K562 (cell line): Measurements from ENCODE around the gene NTN3. TPM values are rescaled to one million over a fixed set of nuclear protein-coding genes. Genes with fewer than 3 reads are reported as not detected.

ENCODE experiments used
- C11orf30 ChIP-seq: fragments of 450-650 bp; IDR thresholded peaks from 2 replicates; pipeline ENCODE4 v1.6.1; 2016; ENCODE audit warnings: low read depth, mild to moderate bottlenecking
- CCNT2 ChIP-seq: IDR thresholded peaks from 2 replicates; pipeline ENCODE4 v1.6.1; 2011; ENCODE audit warnings: borderline replicate concordance, low read depth, mild to moderate bottlenecking, moderate library complexity, mixed read lengths, low read length; ENCODE audit not compliant: insufficient read length; ENCODE audit errors: extremely low read depth
- CHD1 ChIP-seq: fragments of 200-600 bp; sonication (generic); IDR thresholded peaks from one replicate; pipeline ENCODE4 v1.6.1; 2012; ENCODE audit warnings: mild to moderate bottlenecking, moderate library complexity, low read length, inconsistent platforms
- ESRRA ChIP-seq: fragments of 450-650 bp; IDR thresholded peaks from 2 replicates; pipeline ENCODE4 v1.6.1; 2014; ENCODE audit warnings: low read depth, mild to moderate bottlenecking, moderate library complexity, borderline replicate concordance
- KHSRP ChIP-seq: fragments of 450-650 bp; IDR thresholded peaks from 2 replicates; pipeline ENCODE4 v1.6.1; 2017
- SREBF1 ChIP-seq: fragments of 150-350 bp; IDR thresholded peaks from 2 replicates; pipeline ENCODE4 v1.6.1; 2014; ENCODE audit warnings: antibody characterized with exemption, low read depth, low read length, borderline replicate concordance
- STAG1 ChIP-seq: sonication (generic); formaldehyde crosslinking; IDR thresholded peaks from 2 replicates; pipeline ENCODE4 v1.5.0; 2020; ENCODE audit warnings: missing genetic modification reagents, borderline replicate concordance
- USF2 ChIP-seq: sonication (generic); formaldehyde crosslinking; IDR thresholded peaks from 2 replicates; pipeline ENCODE4 v1.5.0; 2020; ENCODE audit warnings: missing genetic modification reagents
- ZNF707 ChIP-seq: fragments of 250-450 bp; sonication (Bioruptor Pico); conservative IDR thresholded peaks from 2 replicates; pipeline ENCODE4 v1.8.0; 2022; ENCODE audit warnings: inconsistent platforms, mild to moderate bottlenecking, moderate library complexity
- polyA plus RNA-seq, 8 experiments: library from polyadenylated mRNA; depleted of rRNA in 4 of 8; stranded (reverse) in 5 of 8; unstranded in 3 of 8; fragments of >200 nt; fragmentation: Nextera tagmentation in 2 of 8; fragmentation: Illumina TruSeq in 1 of 8; extraction: Ambion mirVana in 2 of 8; extraction: Trizol in 1 of 8; gene quantifications; 2 replicates each; pipeline versions ENCODE4 v1.2.1 to v1.2.3, GENCODE V29; 2011 to 2014; ENCODE audit warnings: inconsistent platforms in 1 of 8, missing spikeins in 1 of 8
- total RNA-seq, 7 experiments: library from RNA; depleted of rRNA in 6 of 7; stranded (reverse); fragments of >200 nt in 6 of 7; fragmentation: Illumina TruSeq in 2 of 7; extraction: Trizol in 2 of 7; gene quantifications; 2 replicates each; pipeline versions ENCODE4 v1.2.1 to v1.2.3, GENCODE V29; 2011 to 2021; ENCODE audit warnings: low replicate concordance in 1 of 7
- TF ChIP-seq, protein P1 (sequence below): fragments of 250-450 bp; sonication (Bioruptor Pico); IDR thresholded peaks from 2 replicates; pipeline ENCODE4 v1.8.0; 2022; ENCODE audit warnings: inconsistent platforms
- TF ChIP-seq, protein P2 (sequence below): fragments of 250-450 bp; sonication (Bioruptor Pico); IDR thresholded peaks from 2 replicates; pipeline ENCODE4 v1.5.0; 2021

Gene NTN3
- total and polyA plus RNA-seq, 9 of the 15 experiments (the other 6 are each of a cell fraction or from before 2014, with no cell fraction given): not detected

DNA sequence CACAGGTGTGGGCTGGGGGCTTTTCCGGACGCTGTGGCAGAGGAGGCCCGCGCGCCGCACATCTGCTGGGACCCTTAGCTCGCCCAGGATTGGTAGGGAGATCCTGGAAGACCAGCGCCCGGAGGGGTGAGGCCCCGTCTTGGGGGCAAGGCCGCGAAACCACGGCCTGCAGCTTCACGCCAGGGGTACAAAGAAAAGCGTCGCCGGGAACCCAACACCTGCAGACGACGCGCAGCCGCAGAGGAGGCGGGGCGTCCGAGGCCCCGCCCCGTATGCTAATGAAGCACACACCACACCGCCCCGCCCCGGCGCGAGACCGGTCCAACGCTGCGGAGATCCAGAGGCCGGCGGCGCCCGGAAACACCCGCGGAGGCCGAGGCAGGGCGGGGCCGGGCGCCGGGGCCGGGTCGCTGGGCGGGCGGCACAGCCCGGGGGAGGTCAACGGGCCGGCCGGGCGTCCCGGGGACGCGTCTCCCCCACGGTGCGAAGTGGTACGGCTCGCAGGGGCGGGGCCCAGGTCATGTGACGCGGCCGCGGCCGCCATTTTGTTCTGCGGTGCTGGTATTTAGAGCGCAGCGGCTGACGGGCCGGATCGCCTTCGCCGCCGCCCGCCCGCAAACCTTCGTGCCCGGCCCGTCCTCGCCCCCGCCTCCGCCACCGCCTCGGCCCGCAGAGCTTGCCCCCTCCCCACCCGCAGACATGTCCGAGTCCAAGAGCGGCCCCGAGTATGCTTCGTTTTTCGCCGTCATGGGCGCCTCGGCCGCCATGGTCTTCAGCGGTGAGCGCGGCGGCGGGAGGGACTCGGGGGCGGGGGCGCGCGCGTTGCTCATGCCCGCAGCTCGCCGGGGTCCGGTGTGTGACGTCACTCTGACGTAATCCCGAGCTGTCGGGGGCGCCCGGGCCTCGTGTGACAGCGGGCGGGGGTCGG lies 42.6 kb downstream of the NTN3 start, which contains the start of gene ATP6V0C (continued):
- TF ChIP-seq SREBF1 (peak; percentile 89; the same call in 1 of the 2 replicates), STAG1 (CRISPR knock-in tag) (no peak), CHD1 (peak; percentile 86), ZNF707 (CRISPR knock-in tag) (no peak), CCNT2 (peak; percentile 94), KHSRP (peak; percentile 65; the same call in 1 of the 2 replicates), ESRRA (peak; percentile 64; the same call in 1 of the 2 replicates), USF2 (peak; percentile 95), C11orf30 (peak; percentile 53)
- TF ChIP-seq, protein P1, sequence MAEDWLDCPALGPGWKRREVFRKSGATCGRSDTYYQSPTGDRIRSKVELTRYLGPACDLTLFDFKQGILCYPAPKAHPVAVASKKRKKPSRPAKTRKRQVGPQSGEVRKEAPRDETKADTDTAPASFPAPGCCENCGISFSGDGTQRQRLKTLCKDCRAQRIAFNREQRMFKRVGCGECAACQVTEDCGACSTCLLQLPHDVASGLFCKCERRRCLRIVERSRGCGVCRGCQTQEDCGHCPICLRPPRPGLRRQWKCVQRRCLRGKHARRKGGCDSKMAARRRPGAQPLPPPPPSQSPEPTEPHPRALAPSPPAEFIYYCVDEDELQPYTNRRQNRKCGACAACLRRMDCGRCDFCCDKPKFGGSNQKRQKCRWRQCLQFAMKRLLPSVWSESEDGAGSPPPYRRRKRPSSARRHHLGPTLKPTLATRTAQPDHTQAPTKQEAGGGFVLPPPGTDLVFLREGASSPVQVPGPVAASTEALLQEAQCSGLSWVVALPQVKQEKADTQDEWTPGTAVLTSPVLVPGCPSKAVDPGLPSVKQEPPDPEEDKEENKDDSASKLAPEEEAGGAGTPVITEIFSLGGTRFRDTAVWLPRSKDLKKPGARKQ: no peak
- TF ChIP-seq, protein P2, sequence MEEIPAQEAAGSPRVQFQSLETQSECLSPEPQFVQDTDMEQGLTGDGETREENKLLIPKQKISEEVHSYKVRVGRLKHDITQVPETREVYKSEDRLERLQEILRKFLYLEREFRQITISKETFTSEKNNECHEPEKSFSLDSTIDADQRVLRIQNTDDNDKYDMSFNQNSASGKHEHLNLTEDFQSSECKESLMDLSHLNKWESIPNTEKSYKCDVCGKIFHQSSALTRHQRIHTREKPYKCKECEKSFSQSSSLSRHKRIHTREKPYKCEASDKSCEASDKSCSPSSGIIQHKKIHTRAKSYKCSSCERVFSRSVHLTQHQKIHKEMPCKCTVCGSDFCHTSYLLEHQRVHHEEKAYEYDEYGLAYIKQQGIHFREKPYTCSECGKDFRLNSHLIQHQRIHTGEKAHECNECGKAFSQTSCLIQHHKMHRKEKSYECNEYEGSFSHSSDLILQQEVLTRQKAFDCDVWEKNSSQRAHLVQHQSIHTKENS (CRISPR knock-in tag): no peak
